ENCODE data around the gene SLC37A1. TPM values are rescaled to one million over a fixed set of nuclear protein-coding genes. Genes with fewer than 3 reads are reported as not detected.

The SLC37A1 gene
- polyA plus RNA-seq, 3 donors from 2014 or later: 0.09 to 6.3 (median 3.0) TPM

GRCh38 chr21:42503711-42504110 lies 9.9 kb upstream of the SLC37A1 start:
- no peak for DNase-seq
- H3K27ac Mint-ChIP-seq: peak overlapping the region in 4 of 6 donors; percentile 51 to 83 (median 70)
- peaks cover 11% of the 10 kb centered on the region in 2 donors for H3K4me1 Mint-ChIP-seq
- no peaks in the 10 kb centered on the region for H3K36me3 Mint-ChIP-seq
- no peaks in the 10 kb centered on the region for H3K27me3 Mint-ChIP-seq (ENCODE audit: low read depth in 3 of 3)
- peak overlapping the region in 1 of 5 donors; percentile 1 for H3K4me3 Mint-ChIP-seq
- H3K9me3 Mint-ChIP-seq: no peaks in the 10 kb centered on the region

- H3K4me3 Mint-ChIP-seq: no peak overlapping the region
- H3K36me3 Mint-ChIP-seq: no peaks in the 10 kb centered on the region
- H3K27ac Mint-ChIP-seq: peak overlapping the region in 1 of 6 donors; percentile 34
- peaks cover 11% of the 10 kb centered on the region in 2 donors for H3K4me1 Mint-ChIP-seq
- DNase-seq: no peak
- no peaks in the 10 kb centered on the region for H3K27me3 Mint-ChIP-seq (ENCODE audit: low read depth in 3 of 3)
- no peaks in the 10 kb centered on the region for H3K9me3 Mint-ChIP-seq
Observed at GRCh38 chr21:42505090-42505726, 8.4 kb upstream of the SLC37A1 start.

- peaks cover 11 to 15% of the 10 kb centered on the region in 2 donors for H3K4me1 Mint-ChIP-seq
- H3K9me3 Mint-ChIP-seq: no peaks in the 10 kb centered on the region
- H3K27me3 Mint-ChIP-seq (ENCODE audit: low read depth in 3 of 3): peaks cover 0 to under 1% (median 0%) of the 10 kb centered on the region in 3 donors
- no peak for DNase-seq
- H3K27ac Mint-ChIP-seq: no peak overlapping the region
- H3K4me3 Mint-ChIP-seq: no peak overlapping the region
- H3K36me3 Mint-ChIP-seq: no peaks in the 10 kb centered on the region
Observed at GRCh38 chr21:42507418-42507817, 6.2 kb upstream of the SLC37A1 start.

- H3K27ac Mint-ChIP-seq: no peak overlapping the region
Observed at GRCh38 chr21:42508371-42508770, 5.3 kb upstream of the SLC37A1 start.

GRCh38 chr21:42509244-42509643 lies 4.4 kb upstream of the SLC37A1 start:
- Mint-ChIP-seq H3K4me1 (peaks cover under 1 to 7% of the 10 kb centered on the region in 2 donors), H3K9me3 (no peaks in the 10 kb centered on the region), H3K27ac (no peak overlapping the region), H3K27me3 (ENCODE audit: low read depth in 3 of 3) (peaks cover 0 to 4% (median 0%) of the 10 kb centered on the region in 3 donors), H3K36me3 (no peaks in the 10 kb centered on the region), H3K4me3 (no peak overlapping the region)
- no peak for DNase-seq

More at GRCh38 chr21:42508371-42508770, 5.3 kb upstream of the SLC37A1 start:
- Mint-ChIP-seq H3K9me3 (no peaks in the 10 kb centered on the region), H3K4me1 (peaks cover 9 to 16% of the 10 kb centered on the region in 2 donors), H3K4me3 (no peak overlapping the region), H3K27me3 (ENCODE audit: low read depth in 3 of 3) (peaks cover 0 to 4% (median 0%) of the 10 kb centered on the region in 3 donors), H3K36me3 (no peaks in the 10 kb centered on the region)
- DNase-seq: no peak

- Mint-ChIP-seq H3K4me1 (peaks cover 13 to 19% of the 10 kb centered on the region in 2 donors), H3K9me3 (no peaks in the 10 kb centered on the region), H3K27me3 (ENCODE audit: low read depth in 3 of 3) (peaks cover 0 to 6% (median 2%) of the 10 kb centered on the region in 3 donors), H3K27ac (peak overlapping the region in 5 of 6 donors; percentile 15 to 70 (median 47)), H3K36me3 (peaks cover 4 to 7% (median 5%) of the 10 kb centered on the region in 3 donors), H3K4me3 (peak overlapping the region; percentile 74 to 90 (median 86))
- DNase-seq: no peak
Observed at GRCh38 chr21:42512346-42513034, 1.2 kb upstream of the SLC37A1 start.

GRCh38 chr21:42513985-42514882 lies 582 bp downstream of the SLC37A1 start:
- peaks cover 2 to 6% (median 2%) of the 10 kb centered on the region in 3 donors for H3K27me3 Mint-ChIP-seq (ENCODE audit: low read depth in 3 of 3)
- H3K36me3 Mint-ChIP-seq: peaks cover 10 to 14% (median 13%) of the 10 kb centered on the region in 3 donors
- no peaks in the 10 kb centered on the region for H3K9me3 Mint-ChIP-seq
- peak overlapping the region; percentile 86 to 89 (median 88) for H3K4me3 Mint-ChIP-seq
- peak; percentile 47 to 51 (median 48) for DNase-seq
- peak overlapping the region in 5 of 6 donors; percentile 66 to 89 (median 82) for H3K27ac Mint-ChIP-seq
- peaks cover 13 to 19% of the 10 kb centered on the region in 2 donors for H3K4me1 Mint-ChIP-seq

GRCh38 chr21:42514883-42515228 lies 1.2 kb downstream of the SLC37A1 start:
- H3K27ac Mint-ChIP-seq: peak overlapping the region; percentile 2 to 89 (median 80)
- H3K9me3 Mint-ChIP-seq: no peaks in the 10 kb centered on the region
- DNase-seq: no peak
- peaks cover 16 to 19% (median 18%) of the 10 kb centered on the region in 3 donors for H3K36me3 Mint-ChIP-seq
- H3K4me1 Mint-ChIP-seq: peaks cover 13 to 19% of the 10 kb centered on the region in 2 donors
- H3K27me3 Mint-ChIP-seq (ENCODE audit: low read depth in 3 of 3): peaks cover 2 to 6% (median 2%) of the 10 kb centered on the region in 3 donors
- H3K4me3 Mint-ChIP-seq: peak overlapping the region; percentile 85 to 89 (median 87)

GRCh38 chr21:42515708-42516502 lies 2.3 kb downstream of the SLC37A1 start:
- Mint-ChIP-seq H3K27ac (peak overlapping the region in 1 of 6 donors; percentile 86), H3K9me3 (no peaks in the 10 kb centered on the region), H3K27me3 (ENCODE audit: low read depth in 3 of 3) (peaks cover 2 to 6% (median 2%) of the 10 kb centered on the region in 3 donors), H3K4me3 (peak overlapping the region; percentile 85 to 89 (median 87)), H3K4me1 (peaks cover 13 to 19% of the 10 kb centered on the region in 2 donors), H3K36me3 (peaks cover 25 to 28% (median 27%) of the 10 kb centered on the region in 3 donors)
- no peak for DNase-seq

GRCh38 chr21:42518215-42518614 lies 4.6 kb downstream of the SLC37A1 start:
- H3K36me3 Mint-ChIP-seq: peaks cover 32 to 39% (median 33%) of the 10 kb centered on the region in 3 donors
- DNase-seq: no peak
- H3K27ac Mint-ChIP-seq: peak overlapping the region in 1 of 6 donors; percentile 24
- no peaks in the 10 kb centered on the region for H3K9me3 Mint-ChIP-seq
- peaks cover 2% of the 10 kb centered on the region in 3 donors for H3K27me3 Mint-ChIP-seq (ENCODE audit: low read depth in 3 of 3)
- H3K4me1 Mint-ChIP-seq: peaks cover 13% of the 10 kb centered on the region in 2 donors
- H3K4me3 Mint-ChIP-seq: no peak overlapping the region

- H3K9me3 Mint-ChIP-seq: no peaks in the 10 kb centered on the region
- DNase-seq: no peak
- no peak overlapping the region for H3K4me3 Mint-ChIP-seq
- H3K27me3 Mint-ChIP-seq (ENCODE audit: low read depth in 3 of 3): peaks cover 2% of the 10 kb centered on the region in 3 donors
- peaks cover 13% of the 10 kb centered on the region in 2 donors for H3K4me1 Mint-ChIP-seq
- H3K36me3 Mint-ChIP-seq: peaks cover 32 to 40% (median 33%) of the 10 kb centered on the region in 3 donors
- H3K27ac Mint-ChIP-seq: no peak overlapping the region
Observed at GRCh38 chr21:42518626-42519025, 5.0 kb downstream of the SLC37A1 start.

GRCh38 chr21:42520628-42521253 lies 7.1 kb downstream of the SLC37A1 start:
- DNase-seq: no peak
- Mint-ChIP-seq H3K4me1 (peaks cover 18 to 21% of the 10 kb centered on the region in 2 donors), H3K27ac (peak overlapping the region in 1 of 6 donors; percentile 25), H3K4me3 (no peak overlapping the region), H3K36me3 (peaks cover 32 to 40% (median 40%) of the 10 kb centered on the region in 3 donors), H3K27me3 (ENCODE audit: low read depth in 3 of 3) (peaks cover 4 to 7% (median 5%) of the 10 kb centered on the region in 3 donors), H3K9me3 (no peaks in the 10 kb centered on the region)

Measured in immature natural killer cell (primary cell).